ENCODE results near the gene CHST5. TPM values are rescaled to one million over a fixed set of nuclear protein-coding genes. Genes with fewer than 3 reads are reported as not detected.

Gene CHST5
- total and polyA plus RNA-seq, 9 of the 15 experiments (the other 6 are each of a cell fraction or from before 2014, with no cell fraction given), result 0.06 to 0.21 (median 0.14) TPM; not detected in 5

GRCh38 chr16:75559564-75560372 is 23.9 kb upstream of the CHST5 start (continued):
- TF ChIP-seq MLLT1 (IDR thresholded peaks at IDR 0.05) (0 out of 4 replicates have a peak, but pooled peaks of 1 of the 2 experiments have one; percentile 17), EP300 (IDR thresholded peaks at IDR 0.05; ENCODE audit: low read length) (peak; percentile 53; the same call in 1 of the 2 replicates), TBP (optimal IDR thresholded peaks at IDR 0.05; ENCODE audit: low read depth, low read length) (peak; percentile 48), PHF8 (IDR thresholded peaks at IDR 0.05; ENCODE audit: borderline replicate concordance, low read length) (peak; percentile 42; the same call in 1 of the 2 replicates), SRF (CRISPR knock-in tag; IDR thresholded peaks at IDR 0.05) (peak; percentile 70 to 97; a peak in 3 of 4 replicates), LARP7 (IDR thresholded peaks at IDR 0.05) (0 out of 2 replicates have a peak, but pooled peaks have one; percentile 17), SREBF1 (IDR thresholded peaks at IDR 0.05; ENCODE audit: borderline replicate concordance, low read depth, low read length) (peak; percentile 92), RCOR1 (IDR thresholded peaks at IDR 0.05; ENCODE audit: borderline replicate concordance in 1 of 2, low read depth in 2 of 2, low read length in 2 of 2) (peak in 1 of 2 experiments; percentile 53; a peak in 2 of 4 replicates), ZNF639 (CRISPR knock-in tag; conservative IDR thresholded peaks at IDR 0.05 in 1 of 2, IDR thresholded peaks at IDR 0.05 in 1 of 2) (peak in 1 of 2 experiments; percentile 27; a peak in 1 of 4 replicates), HDAC2 (IDR thresholded peaks at IDR 0.05) (peak; percentile 63; the same call in 1 of the 2 replicates), PPARD (CRISPR knock-in tag; IDR thresholded peaks at IDR 0.05) (no peak)
- TF ChIP-seq, protein P1, sequence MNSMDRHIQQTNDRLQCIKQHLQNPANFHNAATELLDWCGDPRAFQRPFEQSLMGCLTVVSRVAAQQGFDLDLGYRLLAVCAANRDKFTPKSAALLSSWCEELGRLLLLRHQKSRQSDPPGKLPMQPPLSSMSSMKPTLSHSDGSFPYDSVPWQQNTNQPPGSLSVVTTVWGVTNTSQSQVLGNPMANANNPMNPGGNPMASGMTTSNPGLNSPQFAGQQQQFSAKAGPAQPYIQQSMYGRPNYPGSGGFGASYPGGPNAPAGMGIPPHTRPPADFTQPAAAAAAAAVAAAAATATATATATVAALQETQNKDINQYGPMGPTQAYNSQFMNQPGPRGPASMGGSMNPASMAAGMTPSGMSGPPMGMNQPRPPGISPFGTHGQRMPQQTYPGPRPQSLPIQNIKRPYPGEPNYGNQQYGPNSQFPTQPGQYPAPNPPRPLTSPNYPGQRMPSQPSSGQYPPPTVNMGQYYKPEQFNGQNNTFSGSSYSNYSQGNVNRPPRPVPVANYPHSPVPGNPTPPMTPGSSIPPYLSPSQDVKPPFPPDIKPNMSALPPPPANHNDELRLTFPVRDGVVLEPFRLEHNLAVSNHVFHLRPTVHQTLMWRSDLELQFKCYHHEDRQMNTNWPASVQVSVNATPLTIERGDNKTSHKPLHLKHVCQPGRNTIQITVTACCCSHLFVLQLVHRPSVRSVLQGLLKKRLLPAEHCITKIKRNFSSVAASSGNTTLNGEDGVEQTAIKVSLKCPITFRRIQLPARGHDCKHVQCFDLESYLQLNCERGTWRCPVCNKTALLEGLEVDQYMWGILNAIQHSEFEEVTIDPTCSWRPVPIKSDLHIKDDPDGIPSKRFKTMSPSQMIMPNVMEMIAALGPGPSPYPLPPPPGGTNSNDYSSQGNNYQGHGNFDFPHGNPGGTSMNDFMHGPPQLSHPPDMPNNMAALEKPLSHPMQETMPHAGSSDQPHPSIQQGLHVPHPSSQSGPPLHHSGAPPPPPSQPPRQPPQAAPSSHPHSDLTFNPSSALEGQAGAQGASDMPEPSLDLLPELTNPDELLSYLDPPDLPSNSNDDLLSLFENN (IDR thresholded peaks at IDR 0.05; ENCODE audit: low read depth in 2 of 2, low read length in 2 of 2), result 0 out of 4 replicates have a peak, but pooled peaks of 1 of the 2 experiments have one; percentile 66
- TF ChIP-seq, protein P2, sequence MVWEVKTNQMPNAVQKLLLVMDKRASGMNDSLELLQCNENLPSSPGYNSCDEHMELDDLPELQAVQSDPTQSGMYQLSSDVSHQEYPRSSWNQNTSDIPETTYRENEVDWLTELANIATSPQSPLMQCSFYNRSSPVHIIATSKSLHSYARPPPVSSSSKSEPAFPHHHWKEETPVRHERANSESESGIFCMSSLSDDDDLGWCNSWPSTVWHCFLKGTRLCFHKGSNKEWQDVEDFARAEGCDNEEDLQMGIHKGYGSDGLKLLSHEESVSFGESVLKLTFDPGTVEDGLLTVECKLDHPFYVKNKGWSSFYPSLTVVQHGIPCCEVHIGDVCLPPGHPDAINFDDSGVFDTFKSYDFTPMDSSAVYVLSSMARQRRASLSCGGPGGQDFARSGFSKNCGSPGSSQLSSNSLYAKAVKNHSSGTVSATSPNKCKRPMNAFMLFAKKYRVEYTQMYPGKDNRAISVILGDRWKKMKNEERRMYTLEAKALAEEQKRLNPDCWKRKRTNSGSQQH (CRISPR knock-in tag; IDR thresholded peaks at IDR 0.05), result no peak
- TF ChIP-seq, protein P3, sequence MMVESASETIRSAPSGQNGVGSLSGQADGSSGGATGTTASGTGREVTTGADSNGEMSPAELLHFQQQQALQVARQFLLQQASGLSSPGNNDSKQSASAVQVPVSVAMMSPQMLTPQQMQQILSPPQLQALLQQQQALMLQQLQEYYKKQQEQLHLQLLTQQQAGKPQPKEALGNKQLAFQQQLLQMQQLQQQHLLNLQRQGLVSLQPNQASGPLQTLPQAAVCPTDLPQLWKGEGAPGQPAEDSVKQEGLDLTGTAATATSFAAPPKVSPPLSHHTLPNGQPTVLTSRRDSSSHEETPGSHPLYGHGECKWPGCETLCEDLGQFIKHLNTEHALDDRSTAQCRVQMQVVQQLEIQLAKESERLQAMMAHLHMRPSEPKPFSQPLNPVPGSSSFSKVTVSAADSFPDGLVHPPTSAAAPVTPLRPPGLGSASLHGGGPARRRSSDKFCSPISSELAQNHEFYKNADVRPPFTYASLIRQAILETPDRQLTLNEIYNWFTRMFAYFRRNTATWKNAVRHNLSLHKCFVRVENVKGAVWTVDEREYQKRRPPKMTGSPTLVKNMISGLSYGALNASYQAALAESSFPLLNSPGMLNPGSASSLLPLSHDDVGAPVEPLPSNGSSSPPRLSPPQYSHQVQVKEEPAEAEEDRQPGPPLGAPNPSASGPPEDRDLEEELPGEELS (CRISPR knock-in tag; IDR thresholded peaks at IDR 0.05; ENCODE audit: borderline replicate concordance), result no peak

Data from K562 (cell line).